ENCODE data around the gene KHDC4.
"Not testable (repeated sequence)": the region's sequence is repeated elsewhere in the genome, so short reads cannot be mapped to it uniquely, and the experiment has no call there.

Gene KHDC4

DNA sequence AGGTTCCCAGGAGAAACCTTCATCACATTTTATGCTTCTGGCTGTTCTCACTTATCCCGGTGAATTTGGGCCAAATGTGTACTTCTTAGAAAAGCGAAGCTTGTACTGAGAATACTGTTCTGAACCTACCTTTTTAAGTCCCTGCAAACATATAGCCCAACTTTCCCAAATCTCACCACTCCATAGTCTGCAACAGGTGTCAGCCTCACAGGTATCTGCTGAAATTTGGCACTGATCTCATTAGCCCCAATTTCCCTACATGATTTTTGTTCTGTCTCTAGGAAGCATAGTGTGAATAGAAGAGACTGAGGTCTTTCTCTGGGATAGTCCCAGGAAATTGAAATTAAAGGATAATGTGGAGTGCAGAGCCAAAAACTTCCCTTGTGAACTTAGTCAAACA is 34.5 kb downstream of the KHDC4 start:
- DNase-seq: no peak

DNA sequence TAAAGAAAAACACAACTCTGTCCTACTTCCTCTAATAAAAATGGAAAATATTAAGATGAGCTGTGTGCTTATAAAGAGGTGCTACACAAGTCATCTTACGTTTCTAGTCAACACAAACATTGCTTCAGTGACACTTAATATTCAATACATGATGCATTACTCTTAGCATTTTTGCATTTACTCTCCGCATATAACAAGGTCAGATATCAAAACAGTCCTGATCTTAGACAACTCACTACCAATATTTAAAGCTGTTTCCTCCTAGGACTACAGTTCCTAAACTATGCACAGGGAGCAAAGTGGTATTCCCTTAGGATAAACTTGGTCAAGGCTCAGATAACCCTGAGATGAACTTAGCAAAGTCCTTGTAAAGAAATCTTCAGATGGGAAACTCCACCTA is 35.3 kb downstream of the KHDC4 start:
- no peak for DNase-seq

DNA sequence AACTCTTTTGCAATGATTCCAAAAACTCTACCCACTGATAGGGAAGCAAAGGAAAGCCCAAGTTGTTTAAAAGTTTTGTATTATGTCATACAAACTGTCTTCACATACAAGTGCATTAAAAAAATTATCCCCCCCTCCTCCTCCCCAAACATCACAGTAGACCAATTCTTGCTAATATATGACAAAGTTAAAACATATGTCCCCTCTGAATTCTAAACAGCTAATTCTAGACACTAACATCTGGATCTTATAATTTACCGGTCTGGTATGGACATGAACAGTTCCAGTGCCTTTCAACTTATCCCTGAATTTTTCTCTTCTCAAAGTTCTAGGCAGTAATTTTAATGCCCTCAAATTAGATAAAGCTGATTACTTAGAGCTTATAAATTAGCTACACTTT is 36.5 kb downstream of the KHDC4 start:
- no peak for DNase-seq

DNA sequence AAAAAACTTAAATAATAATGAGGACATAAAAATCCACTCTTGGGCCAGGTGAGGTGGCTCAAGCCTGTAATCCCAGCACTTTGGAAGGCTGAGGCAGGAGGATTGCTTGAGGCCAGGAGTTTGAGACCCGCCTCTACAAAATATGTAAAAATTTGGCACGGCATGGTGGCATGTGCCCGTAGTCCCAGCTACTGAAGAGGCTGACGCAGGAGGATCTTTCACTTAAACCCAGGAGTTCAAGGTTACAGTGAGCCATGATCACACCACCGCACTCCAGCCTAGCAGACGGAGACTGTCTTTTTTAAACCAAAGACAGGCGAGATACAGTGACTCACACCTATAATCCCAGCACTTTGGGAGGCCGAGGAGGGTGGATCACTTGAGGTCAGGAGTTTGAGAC is 37.7 kb downstream of the KHDC4 start:
- not testable (repeated sequence) for DNase-seq

DNA sequence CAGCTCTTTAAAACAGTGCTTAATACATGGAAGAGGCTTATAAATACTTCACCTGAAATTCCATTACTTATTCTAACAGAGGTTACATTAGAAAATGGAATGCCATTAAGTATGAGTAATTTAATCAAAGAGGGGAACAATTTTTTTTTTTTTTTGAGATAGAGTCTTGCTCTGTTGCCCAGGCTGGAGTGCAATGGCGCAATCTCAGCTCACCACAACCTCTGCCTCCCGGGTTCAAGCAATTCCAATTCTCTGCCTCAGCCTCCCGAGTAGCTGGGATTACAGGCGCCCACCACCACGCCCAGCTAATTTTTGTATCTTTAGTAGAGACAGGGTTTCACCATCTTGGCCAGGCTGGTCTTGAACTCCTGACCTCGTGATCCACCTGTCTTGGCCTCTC is 38.6 kb downstream of the KHDC4 start:
- DNase-seq: not testable (repeated sequence)

DNA sequence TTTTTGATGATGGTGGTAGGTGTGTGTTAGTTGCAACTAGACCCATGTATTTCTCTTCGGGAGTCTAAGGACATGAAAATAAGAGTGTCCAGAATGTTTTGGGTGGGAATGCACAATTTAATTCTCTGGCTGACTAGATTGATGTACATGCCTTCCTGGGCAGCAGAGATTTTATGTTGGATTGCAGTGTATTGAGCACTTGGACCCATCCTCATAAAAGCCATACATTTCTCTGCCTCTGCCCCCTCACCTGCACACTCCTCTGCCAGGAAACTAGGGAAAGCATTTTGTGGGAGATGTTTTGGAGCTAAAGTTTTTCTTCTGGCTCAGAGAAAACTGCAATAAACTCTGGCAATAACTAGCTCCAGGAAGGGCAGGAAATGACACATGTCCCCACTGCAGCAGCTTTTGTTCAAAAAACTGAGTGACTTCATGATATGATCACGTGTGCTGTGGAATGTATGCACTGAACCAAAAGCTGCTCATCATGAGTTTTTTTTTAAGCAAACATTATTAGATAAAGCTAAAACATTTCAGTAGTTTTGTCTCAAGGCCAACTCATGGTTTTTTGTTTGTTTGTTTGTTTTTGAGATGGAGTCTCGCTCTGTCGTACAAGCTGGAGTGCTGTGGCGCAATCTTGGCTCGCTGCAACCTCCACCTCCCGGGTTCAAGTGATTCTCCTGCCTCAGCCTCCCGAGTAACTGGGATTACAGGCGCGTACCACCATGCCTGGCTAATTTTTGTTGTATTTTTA is 40.6 kb downstream of the KHDC4 start:
- DNase-seq: no peak

DNA sequence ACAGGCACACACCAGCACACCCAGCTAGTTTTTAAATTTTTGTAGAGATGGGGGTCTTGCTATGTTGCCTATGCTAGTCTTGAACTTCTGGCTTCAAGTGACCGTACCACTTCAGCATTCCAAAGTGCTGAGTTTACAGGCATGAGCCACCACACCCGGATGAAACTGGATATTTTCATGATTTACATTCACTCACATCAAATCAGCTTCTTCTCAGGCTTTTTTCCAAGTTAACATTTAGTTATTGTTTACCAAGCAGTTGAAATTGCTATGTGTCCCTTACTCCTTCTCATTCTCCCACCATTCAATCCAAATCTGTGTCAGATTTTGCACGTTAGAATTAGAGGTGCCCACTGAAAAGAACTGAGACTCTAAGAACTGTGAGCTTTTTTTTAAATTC is 41.4 kb downstream of the KHDC4 start:
- no peak for DNase-seq

DNA sequence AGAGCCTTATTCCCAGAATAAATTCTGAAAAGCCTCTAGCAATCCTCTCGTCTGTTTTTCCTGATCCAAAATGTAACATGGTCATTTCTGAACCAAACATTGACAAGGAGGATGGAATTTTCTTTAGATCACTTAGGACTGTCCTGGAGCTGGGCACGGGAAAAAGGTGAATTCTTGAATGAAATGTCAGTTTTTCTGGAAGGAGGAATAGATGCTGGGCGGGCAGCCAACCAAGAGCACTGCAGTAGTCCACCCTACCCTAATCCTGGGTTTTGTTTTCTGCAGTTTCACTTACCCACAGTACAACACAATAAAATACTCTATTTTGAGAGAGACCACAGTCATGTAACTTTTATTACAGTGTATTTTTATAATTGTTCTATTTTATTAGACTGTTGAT is 44.0 kb downstream of the KHDC4 start:
- DNase-seq: no peak

DNA sequence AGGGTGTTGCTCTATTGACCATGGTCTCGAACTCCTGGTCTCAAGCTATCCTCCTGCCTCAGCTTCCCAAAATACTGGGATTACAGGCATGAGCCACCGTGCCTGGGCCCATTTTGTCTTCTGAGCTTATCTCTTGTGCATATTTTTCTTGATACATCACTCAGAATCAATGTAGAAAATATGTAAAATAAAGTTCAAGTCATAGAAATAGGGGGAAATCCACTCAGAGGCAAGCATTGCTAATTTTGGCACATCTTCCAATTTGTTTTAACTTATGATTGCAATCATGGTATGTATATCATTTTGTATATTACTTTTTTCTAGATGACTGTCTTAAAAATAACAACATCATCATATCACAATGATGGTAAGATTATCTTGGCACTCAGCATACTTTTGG is 44.6 kb downstream of the KHDC4 start:
- DNase-seq: no peak

DNA sequence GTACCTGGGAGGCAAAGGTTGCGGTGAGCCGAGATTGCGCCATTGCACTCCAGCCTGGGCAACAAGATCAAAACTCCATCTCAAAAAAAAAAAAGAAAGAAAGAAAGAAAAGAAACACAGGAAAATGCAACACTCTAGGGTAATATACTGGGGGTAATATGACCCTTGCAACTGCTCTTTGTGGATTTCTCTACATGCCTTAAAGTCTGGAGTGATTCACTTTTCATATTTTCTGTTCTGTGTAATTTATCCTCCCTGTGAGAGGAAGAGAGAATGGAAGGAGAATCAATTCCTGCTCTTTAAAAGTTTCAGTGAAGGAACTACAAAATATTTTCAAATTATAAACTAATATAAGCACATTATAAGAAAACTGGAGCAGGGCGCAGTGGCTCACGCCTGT is 45.7 kb downstream of the KHDC4 start:
- no peak for DNase-seq

DNA sequence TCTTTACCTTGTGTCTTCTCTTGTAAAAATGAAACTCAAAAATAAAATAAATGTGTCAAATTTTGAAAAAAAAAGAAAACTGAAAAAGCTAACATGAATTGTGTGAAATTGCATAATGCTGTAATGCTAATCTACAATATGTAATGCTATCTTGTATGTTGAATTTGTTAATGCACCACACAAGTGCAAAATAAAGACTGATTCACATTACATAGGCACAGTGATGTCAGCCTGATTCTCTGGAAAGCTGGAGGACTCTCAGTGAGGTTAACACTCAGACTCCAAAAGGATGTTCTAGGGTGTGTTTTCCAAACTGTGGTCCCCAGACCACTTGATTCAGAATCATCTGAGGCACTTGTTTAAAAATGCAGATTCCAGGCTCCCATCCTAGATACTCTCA is 49.2 kb downstream of the KHDC4 start:
- DNase-seq: no peak

DNA sequence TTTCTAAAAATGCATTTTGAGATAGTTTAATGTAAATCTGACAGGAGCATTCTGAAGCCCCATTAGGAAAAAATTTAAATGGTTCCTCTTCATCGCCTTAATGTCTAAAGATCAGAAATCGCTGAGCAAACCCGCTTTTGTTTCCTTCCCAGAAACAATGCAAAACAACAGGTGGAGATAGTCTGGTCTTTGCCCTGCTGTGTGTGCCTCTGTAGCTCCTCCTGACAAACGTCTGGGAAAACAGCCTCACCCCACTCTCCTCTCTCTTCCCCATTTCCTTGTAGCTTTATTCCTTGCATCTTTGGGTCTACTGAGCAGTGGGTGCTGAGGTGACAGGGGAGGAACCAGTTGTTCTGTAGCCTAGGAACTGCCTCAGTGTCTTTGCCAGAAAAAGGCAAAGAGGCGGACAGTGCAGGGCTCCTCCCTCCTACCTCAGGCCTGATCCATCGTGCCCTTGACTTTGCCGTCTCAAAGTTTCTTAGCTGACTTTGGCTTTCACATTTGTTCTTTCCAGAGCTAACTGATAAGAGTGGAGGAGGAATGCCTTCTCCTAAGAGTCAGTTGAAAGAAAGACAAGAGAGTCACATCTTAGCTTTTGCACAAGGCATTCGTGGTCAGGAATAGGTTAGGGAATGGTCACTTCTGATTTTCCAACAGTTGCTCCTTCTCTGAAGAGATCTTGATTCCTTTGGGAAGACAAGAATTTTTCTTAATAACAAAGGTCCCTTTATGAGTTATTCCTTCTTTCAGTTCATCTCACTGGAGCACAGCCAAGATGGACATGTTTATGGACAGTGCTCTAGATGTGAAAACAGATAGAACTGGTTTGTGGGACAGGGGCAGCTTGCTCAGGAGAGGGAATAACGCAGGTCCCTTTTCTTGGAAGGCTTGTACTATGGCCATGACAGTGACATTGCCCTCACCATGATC is 49.9 kb downstream of the KHDC4 start:
- DNase-seq: no peak

DNA sequence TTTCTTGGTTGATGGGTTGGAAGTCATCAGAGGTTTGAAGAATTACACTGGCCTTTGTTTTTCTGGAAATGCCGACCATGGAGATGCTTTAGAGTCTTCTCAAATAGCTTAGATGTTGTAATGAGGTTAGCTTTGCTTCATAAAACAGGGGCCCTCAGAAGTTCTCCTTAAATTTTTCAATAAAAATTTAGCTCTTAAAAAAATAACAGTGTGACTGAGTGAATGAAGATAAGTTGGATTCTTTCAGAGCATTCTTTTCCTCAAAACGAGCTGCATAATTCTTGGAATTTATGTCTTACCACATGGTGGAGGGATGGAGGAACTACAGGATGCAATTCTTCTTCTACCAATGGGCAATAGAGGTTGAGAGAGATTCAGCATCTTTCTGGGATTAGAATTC is 51.4 kb downstream of the KHDC4 start:
- DNase-seq: no peak

DNA sequence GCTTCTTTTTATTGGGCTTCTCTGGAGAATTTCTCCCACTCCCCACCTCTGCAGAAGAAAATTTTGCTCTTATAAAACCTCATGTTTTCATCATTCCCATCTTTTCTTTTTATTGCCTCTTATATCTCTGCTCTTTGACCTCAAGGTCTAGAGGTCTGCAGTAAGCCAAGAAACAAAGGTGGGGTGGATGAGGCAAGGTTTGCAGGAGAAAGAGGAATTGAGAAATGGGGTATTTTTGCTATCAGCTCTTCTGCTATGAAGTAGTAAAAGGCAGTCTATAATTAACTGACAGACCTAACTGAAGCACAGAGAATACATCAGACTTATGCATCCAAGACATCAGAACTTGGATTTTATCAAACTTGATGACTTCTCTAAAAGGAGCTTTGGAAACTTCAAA is 52.0 kb downstream of the KHDC4 start:
- no peak for DNase-seq

DNA sequence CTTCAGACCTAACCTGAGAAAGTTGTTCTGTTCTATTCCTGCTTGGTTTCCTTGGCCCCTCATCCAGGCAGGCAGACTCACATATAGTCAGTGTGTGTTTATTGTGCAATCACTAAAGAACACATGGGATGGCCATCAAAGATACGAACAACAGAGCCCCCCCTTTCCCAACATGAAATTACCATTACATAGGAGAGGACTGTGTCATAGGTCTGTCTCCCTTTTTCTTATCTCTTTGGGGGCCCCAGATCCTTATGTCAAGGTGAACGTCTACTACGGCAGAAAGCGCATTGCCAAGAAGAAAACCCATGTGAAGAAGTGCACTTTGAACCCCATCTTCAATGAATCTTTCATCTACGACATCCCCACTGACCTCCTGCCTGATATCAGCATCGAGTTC is 53.3 kb downstream of the KHDC4 start:
- DNase-seq: no peak

DNA sequence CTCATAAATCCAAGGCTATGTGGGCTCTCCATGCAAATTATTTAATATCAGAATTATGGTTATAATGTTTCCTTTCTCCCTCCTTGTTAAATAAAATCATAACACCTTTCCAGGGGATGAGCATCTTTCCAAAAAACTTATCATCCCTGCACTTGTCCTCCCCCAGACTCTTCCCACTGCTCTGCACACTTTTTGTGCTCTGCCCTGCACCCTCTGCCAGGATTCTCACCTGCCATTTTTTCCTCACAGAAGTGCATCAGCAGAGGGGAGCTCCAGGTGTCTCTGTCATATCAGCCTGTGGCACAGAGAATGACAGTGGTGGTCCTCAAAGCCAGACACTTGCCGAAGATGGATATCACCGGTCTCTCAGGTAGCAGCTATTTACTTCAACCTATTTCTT is 54.0 kb downstream of the KHDC4 start:
- no peak for DNase-seq

DNA sequence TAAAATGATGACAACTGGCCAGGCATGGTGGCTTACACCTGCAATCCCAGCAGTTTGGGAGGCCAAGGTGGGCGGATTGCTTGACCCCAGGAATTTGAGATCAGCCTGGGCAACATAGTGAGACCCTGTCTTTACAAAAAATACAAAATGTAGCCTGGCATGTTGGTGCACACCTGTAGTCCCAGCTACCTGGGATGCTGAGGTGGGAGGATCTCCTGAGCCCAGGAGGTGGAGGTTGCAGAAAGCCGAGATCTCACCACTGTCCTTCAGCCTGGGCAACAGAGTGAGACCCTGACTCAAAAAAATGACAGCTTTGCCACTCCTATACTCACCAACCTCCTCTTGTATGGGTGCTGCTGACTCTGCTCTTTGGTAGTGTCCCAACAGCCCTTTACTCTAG is 56.3 kb downstream of the KHDC4 start:
- DNase-seq: no peak

DNA sequence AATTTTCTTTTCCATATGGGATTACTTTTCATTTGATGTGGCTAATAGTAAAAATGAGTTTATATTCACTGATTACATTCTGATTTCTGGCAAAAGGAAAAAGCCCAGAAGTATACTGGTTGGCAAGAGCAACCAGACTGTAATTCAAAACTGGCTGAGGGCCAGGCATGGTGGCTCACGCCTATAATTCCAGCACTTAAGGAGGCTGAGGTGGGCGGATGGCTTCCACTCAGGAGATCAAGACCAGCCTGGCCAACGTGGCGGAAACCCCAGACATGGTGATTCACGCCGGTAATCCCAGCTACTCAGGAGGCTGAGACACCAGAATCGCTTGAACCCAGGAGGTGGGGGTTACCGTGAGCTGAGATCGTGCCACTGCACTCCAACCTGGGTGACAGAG is 60.4 kb downstream of the KHDC4 start:
- no peak for DNase-seq

DNA sequence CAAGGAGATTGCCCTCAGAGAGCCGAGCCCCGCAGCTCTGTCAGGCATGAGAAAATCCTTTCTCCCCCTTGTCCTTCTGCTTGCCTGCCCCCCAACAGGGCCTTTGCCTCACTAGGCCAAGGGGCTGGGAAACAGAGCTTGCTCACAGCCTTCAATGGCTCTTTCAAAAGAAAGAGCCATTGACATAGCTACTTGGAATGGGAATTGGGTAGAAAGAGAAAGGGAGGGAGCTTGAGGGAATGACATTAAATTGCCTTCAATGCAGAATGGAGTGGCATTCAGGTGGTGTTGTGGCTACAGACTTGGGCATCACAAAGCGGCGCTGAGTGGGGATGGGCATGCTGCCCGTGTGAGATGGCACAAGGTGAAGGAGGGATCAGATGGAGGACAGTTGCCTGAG is 61.7 kb downstream of the KHDC4 start:
- DNase-seq: peak; percentile 54 to 84

DNA sequence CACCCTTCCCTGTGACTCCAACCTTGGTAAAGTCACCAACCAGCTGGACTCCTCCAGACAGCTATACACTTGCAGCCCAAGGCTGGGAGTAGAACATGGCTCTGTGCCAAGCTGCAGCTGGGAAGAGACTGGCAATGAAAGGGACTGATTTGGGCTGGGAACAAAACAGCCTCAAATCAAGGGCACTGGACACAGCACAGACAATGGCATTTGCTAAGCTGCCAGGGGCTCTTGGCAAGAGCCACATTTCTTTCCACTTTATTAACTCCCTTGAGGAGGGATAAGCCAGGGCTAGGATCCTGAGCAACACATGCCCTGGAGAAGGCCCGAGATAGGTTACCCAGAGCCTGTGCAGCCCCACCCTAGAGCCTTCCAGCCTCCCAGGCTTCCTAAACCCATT is 62.8 kb downstream of the KHDC4 start:
- peak; percentile 91 to 95 for DNase-seq

DNA sequence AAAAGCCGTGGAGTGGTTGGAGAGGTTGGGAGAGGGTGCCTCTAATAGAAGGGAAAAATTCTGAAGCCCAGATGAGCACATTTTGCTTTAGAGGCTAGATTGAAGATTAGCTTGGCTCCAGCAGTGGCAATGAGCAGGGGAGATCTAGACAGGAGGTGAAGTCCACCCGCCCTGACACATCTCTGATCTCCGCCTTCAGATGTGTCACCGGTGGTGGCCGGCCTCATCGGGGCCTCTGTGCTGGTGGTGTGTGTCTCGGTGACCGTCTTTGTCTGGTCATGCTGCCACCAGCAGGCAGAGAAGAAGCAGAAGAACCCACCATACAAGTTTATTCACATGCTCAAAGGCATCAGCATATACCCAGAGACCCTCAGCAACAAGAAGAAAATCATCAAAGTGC is 66.4 kb downstream of the KHDC4 start:
- DNase-seq: no peak

DNA sequence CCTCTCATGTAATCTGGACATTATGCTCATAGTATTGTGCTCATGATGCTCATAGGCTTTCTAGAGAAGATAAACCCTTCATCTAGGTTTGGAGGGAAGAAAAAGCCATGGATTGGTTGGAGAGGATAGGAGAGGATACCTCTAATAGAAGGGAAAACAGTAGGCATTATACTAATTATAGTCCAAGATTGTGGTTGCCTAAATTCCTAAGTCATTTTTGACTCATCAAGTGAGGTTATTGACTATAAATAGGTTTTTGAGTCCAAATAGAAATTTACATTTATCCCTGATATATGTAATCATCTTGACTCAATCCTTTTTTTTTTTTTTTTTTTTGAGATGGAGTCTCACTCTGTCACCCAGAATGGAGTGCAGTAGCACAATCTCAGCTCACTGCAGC is 69.8 kb downstream of the KHDC4 start:
- DNase-seq: no peak

All from hippocampal formation (tissue), 2 donors.